Stimulated activated CD4-positive, alpha-beta T cell treated with anti-CD3 and anti-CD28 coated beads, TNF-alpha, amount 100 ng/mL, for 4 hours (primary cell): ENCODE measurements around the gene RAD9A.

ENCODE experiments used
- DNase-seq, 3 experiments: peaks; one replicate each; pipeline ENCODE4 v3.0.0-alpha.2; 2020; ENCODE audit warnings: low read depth in 3 of 3

The RAD9A gene

GRCh38 chr11:67440229-67441097 lies 48.7 kb downstream of the RAD9A start:
- DNase-seq, result no peak

- DNase-seq, result no peak
Measured at GRCh38 chr11:67441098-67441563, 49.3 kb downstream of the RAD9A start.

- no peak for DNase-seq
Measured at GRCh38 chr11:67441731-67442351, 50.1 kb downstream of the RAD9A start.

GRCh38 chr11:67442504-67443404 lies 51.0 kb downstream of the RAD9A start:
- no peak for DNase-seq

- no peak for DNase-seq
Measured at GRCh38 chr11:67445515-67445914, 53.7 kb downstream of the RAD9A start.
